Common myeloid progenitor, CD34-positive (primary cell): ENCODE data around the gene RUNX2. TPM values are rescaled to one million over a fixed set of nuclear protein-coding genes. Genes with fewer than 3 reads are reported as not detected.
A peak's percentile ranks its signal among the peaks of the same experiment; 100 is the strongest.
"Not testable (repeated sequence)": the region's sequence is repeated elsewhere in the genome, so short reads cannot be mapped to it uniquely, and the experiment has no call there.

ENCODE experiments used
- CTCF ChIA-PET: fragments of 350-600 bp; sonication (Branson Sonifier 250); formaldehyde crosslinking; loops from one replicate; lab custom pipeline; 2021; ENCODE audit warnings: antibody characterized with exemption; lab: Charles Lee
- POLR2A ChIA-PET: fragments of 350-600 bp; sonication (Branson Sonifier 250); formaldehyde crosslinking; loops from one replicate; lab custom pipeline; 2021; ENCODE audit warnings: antibody characterized with exemption; lab: Charles Lee
- DNase-seq, 3 donors: peaks; one replicate each; pipeline versions ENCODE4 v3.0.0 to v3.0.0-alpha.2; 2013
- H3K27ac ChIP-seq, 2 experiments: 1 replicate in 1 of 2; 2 replicates in 1 of 2; pipeline ENCODE4 v1.7.0; 2013; ENCODE audit warnings: inconsistent platforms in 2 of 2, low read length in 2 of 2, mild to moderate bottlenecking in 2 of 2, low read depth in 1 of 2, moderate library complexity in 1 of 2; ENCODE audit not compliant: severe bottlenecking in 2 of 2, insufficient read depth in 1 of 2, poor library complexity in 1 of 2
- H3K27me3 ChIP-seq, 5 experiments: replicated peaks in 2 of 5; 1 replicate in 3 of 5; 2 replicates in 2 of 5; pipeline versions ENCODE4 v1.6.1 to v1.7.0; 2013; ENCODE audit warnings: low read length in 4 of 5, mild to moderate bottlenecking in 2 of 5, moderate library complexity in 2 of 5, inconsistent platforms in 1 of 5; ENCODE audit not compliant: insufficient read depth in 5 of 5, control insufficient read depth in 4 of 5
- H3K36me3 ChIP-seq, 4 experiments: 1 replicate in 2 of 4; 2 replicates in 2 of 4; pipeline versions ENCODE4 v1.6.1 to v1.7.0; 2013; ENCODE audit warnings: low read length in 3 of 4, control low read depth in 1 of 4, mild to moderate bottlenecking in 1 of 4; ENCODE audit not compliant: control insufficient read depth in 4 of 4, insufficient read depth in 4 of 4
- H3K4me1 ChIP-seq, 4 experiments: 1 replicate in 3 of 4; 2 replicates in 1 of 4; pipeline versions ENCODE4 v1.6.1 to v1.7.1; 2013; ENCODE audit warnings: low read length in 3 of 4, mild to moderate bottlenecking in 3 of 4, control low read depth in 1 of 4, inconsistent platforms in 1 of 4, moderate library complexity in 1 of 4; ENCODE audit not compliant: control insufficient read depth in 4 of 4, insufficient read depth in 4 of 4; ENCODE audit errors: control extremely low read depth in 1 of 4
- H3K4me3 ChIP-seq, 7 experiments: 1 replicate in 4 of 7; 2 replicates in 3 of 7; pipeline versions ENCODE4 v1.5.1 to v1.7.0; 2013; ENCODE audit warnings: mild to moderate bottlenecking in 7 of 7, low read length in 6 of 7, moderate library complexity in 6 of 7, inconsistent platforms in 2 of 7, low read depth in 2 of 7, control low read depth in 1 of 7; ENCODE audit not compliant: insufficient read depth in 4 of 7, control insufficient read depth in 1 of 7; ENCODE audit errors: extremely low read depth in 1 of 7
- H3K9me3 ChIP-seq, 5 experiments: 1 replicate in 4 of 5; 2 replicates in 1 of 5; pipeline versions ENCODE4 v1.6.1 to v1.7.1; 2013; ENCODE audit warnings: low read length in 4 of 5, mild to moderate bottlenecking in 2 of 5, inconsistent platforms in 1 of 5, low read depth in 1 of 5, moderate library complexity in 1 of 5; ENCODE audit not compliant: control insufficient read depth in 4 of 5, insufficient read depth in 2 of 5; ENCODE audit errors: control extremely low read depth in 1 of 5
- WGBS: methylation state at CpG from one replicate; pipeline ENCODE4 v1.1.5; 2013; ENCODE audit not compliant: insufficient coverage; 5-methylcytosine and 5-hydroxymethylcytosine counted together
- polyA plus RNA-seq: library from polyadenylated mRNA; unstranded; fragments of 120-200 nt; gene quantifications from one replicate; pipeline ENCODE4 v1.2.1, GENCODE V29; 2013

RUNX2 gene
- 24.8 TPM for polyA plus RNA-seq

DNA sequence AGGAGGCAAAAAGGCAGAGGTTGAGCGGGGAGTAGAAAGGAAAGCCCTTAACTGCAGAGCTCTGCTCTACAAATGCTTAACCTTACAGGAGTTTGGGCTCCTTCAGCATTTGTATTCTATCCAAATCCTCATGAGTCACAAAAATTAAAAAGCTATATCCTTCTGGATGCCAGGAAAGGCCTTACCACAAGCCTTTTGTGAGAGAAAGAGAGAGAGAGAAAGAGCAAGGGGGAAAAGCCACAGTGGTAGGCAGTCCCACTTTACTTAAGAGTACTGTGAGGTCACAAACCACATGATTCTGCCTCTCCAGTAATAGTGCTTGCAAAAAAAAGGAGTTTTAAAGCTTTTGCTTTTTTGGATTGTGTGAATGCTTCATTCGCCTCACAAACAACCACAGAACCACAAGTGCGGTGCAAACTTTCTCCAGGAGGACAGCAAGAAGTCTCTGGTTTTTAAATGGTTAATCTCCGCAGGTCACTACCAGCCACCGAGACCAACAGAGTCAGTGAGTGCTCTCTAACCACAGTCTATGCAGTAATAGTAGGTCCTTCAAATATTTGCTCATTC, at the start of gene RUNX2:
TSS of gene RUNX2 (plus strand) at position 375 of the 567 bp plus-strand sequence. CDS start 397 bp downstream, outside the sequence.
- no peaks in the 10 kb centered on the region for H3K9me3 ChIP-seq
- H3K36me3 ChIP-seq: no peaks in the 10 kb centered on the region
- H3K27me3 ChIP-seq: no peaks in the 10 kb centered on the region
- 58% methylated on average over 3 of the region's 5 CpGs for WGBS
- peak within 1 kb of the TSS in 4 of 7 experiments; percentile 52 to 82 (median 68) for H3K4me3 ChIP-seq
- peaks cover 10 to 60% (median 21%) of the 10 kb centered on the region in 4 experiments for H3K4me1 ChIP-seq
- POLR2A ChIA-PET: interaction anchor here (0.6 kb wide), 2 partner anchors 10 to 30 kb away, joined by 3 to 4 read pairs; no protein-coding TSS in a partner anchor
- peak within 1 kb of the TSS; percentile 51 to 71 for H3K27ac ChIP-seq
- peak; percentile 47 to 85 (median 72) for DNase-seq
- CTCF ChIA-PET: interaction anchor here (1.1 to 3.9 kb wide), 2 partner anchors 10 to 595 kb away, joined by 4 to 12 read pairs; no protein-coding TSS in a partner anchor

- no peak overlapping the region for H3K27ac ChIP-seq
- H3K9me3 ChIP-seq: peaks cover 1 to 5% (median 4%) of the 10 kb centered on the region in 5 experiments
- WGBS: no CpG with 5 or more reads among the region's 1 CpG
- ChIA-PET POLR2A (no interaction called here), CTCF (no interaction called here)
- DNase-seq: no peak
- no peak overlapping the region for H3K4me3 ChIP-seq
- H3K4me1 ChIP-seq: no peaks in the 10 kb centered on the region
- H3K36me3 ChIP-seq: peaks cover 0 to 2% (median under 1%) of the 10 kb centered on the region in 4 experiments
- H3K27me3 ChIP-seq: no peaks in the 10 kb centered on the region
These were observed 49.8 kb upstream of the RUNX2 start for GRCh38 chr6:45278367-45278766.

- CTCF ChIA-PET, POLR2A ChIA-PET: not testable (repeated sequence)
- WGBS: no CpG with 5 or more reads among the region's 3 CpGs
These were observed 41.4 kb upstream of the RUNX2 start for GRCh38 chr6:45286707-45287106.

GRCh38 chr6:45289751-45290514, 38.2 kb upstream of the RUNX2 start:
- Histone ChIP-seq H3K4me1 (no peaks in the 10 kb centered on the region), H3K27me3 (no peaks in the 10 kb centered on the region), H3K4me3 (no peak overlapping the region), H3K9me3 (peaks cover 0 to 8% (median 0%) of the 10 kb centered on the region in 5 experiments), H3K36me3 (peaks cover 0 to 5% (median 0%) of the 10 kb centered on the region in 4 experiments), H3K27ac (no peak overlapping the region)
- POLR2A ChIA-PET: no interaction called here
- CTCF ChIA-PET: no interaction called here
- 100% methylated on average over 3 of the region's 5 CpGs for WGBS
- DNase-seq: no peak

More at GRCh38 chr6:45286707-45287106, 41.4 kb upstream of the RUNX2 start:
- H3K4me3 ChIP-seq, H3K27ac ChIP-seq, DNase-seq, H3K27me3 ChIP-seq, H3K4me1 ChIP-seq, H3K36me3 ChIP-seq, H3K9me3 ChIP-seq: not testable (repeated sequence)

DNA sequence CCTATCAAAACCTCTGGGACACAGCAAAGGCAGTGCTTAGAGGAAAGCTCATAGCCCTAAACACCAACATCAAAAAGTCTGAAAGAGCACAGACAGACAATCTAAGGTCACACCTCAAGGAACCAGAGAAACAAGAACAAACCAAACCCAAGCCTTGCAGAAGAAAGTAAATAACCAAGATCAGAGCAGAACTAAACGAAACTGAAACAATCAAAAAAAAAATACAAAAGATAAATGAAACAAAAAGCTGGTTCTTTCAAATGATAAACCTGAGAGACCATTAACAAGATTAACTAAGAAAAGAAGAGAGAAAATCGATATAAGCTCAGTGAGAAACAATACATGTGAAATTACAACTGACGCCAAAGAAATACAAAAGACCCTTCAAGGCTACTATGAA, 34.8 kb upstream of the RUNX2 start:
- H3K4me3 ChIP-seq: no peak overlapping the region
- no peak for DNase-seq
- H3K9me3 ChIP-seq: peaks cover 0 to 8% (median 0%) of the 10 kb centered on the region in 5 experiments
- H3K27ac ChIP-seq: no peak overlapping the region
- H3K36me3 ChIP-seq: peaks cover 0 to 5% (median 0%) of the 10 kb centered on the region in 4 experiments
- CTCF ChIA-PET: no interaction called here
- POLR2A ChIA-PET: no interaction called here
- H3K4me1 ChIP-seq: no peaks in the 10 kb centered on the region
- no CpG with 5 or more reads among the region's 3 CpGs for WGBS
- H3K27me3 ChIP-seq: no peaks in the 10 kb centered on the region

DNA sequence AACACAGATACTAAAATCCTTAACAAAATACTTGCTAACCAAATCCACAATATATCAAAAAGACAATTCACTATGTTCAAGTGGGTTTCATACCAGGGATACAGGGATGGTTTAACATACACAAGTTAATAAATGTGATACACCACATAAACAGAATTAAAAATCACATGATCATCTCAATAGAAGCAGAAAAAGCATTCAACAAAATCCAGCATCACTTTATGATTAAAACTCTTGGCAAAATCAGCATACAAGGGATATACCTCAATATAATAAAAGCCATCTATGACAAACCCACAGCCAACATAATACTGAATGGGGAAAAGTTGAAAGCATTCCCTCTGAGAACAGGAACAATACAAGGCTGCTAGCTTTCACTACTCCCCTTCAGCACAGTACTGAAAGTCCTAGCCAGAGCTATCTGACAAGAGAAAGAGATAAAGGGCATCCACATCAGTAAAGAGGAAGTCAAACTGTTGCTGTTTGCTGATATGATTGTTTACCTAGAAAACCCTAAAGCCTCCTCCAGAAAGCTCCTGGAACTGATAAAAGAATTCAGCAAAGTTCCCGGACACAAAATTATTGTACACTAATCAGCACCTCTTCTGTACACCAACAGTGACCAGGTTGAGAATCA, 33.9 kb upstream of the RUNX2 start:
- POLR2A ChIA-PET: interaction anchor here (0.6 kb wide), 1 partner anchor 84 kb away, joined by 3 read pairs; no protein-coding TSS in a partner anchor

More for the DNA sequence above, 33.9 kb upstream of the RUNX2 start:
- CTCF ChIA-PET, H3K27me3 ChIP-seq, H3K4me3 ChIP-seq, H3K36me3 ChIP-seq, H3K27ac ChIP-seq, H3K4me1 ChIP-seq, H3K9me3 ChIP-seq: not testable (repeated sequence)
- DNase-seq: peak in 2 of 3 donors; percentile 25 to 51
- no CpG with 5 or more reads among the region's 1 CpG for WGBS
